ENCODE data around the gene DYNLRB1. TPM values are rescaled to one million over a fixed set of nuclear protein-coding genes. Genes with fewer than 3 reads are reported as not detected.
A peak's percentile ranks its signal among the peaks of the same experiment; 100 is the strongest.

Gene DYNLRB1
- total and polyA plus RNA-seq, 2 of the 13 experiments (the other 11 are each of a cell fraction or from before 2014, with no cell fraction given), result 140 to 244 TPM

GRCh38 chr20:34495307-34495706 is 20.9 kb upstream of the DYNLRB1 start (continued):
- TF ChIP-seq ATF6 (CRISPR knock-in tag; conservative IDR thresholded peaks at IDR 0.05) (no peak), GPN1 (CRISPR knock-in tag; IDR thresholded peaks at IDR 0.05; ENCODE audit: borderline replicate concordance) (no peak), HOXA3 (CRISPR knock-in tag; IDR thresholded peaks at IDR 0.05) (peak; percentile 19; the same call in 1 of the 2 replicates), EED (CRISPR knock-in tag; IDR thresholded peaks at IDR 0.05) (no peak), ZBTB21 (CRISPR knock-in tag; IDR thresholded peaks at IDR 0.05) (peak; percentile 97), SOX13 (IDR thresholded peaks at IDR 0.05) (no peak), SOX13 (CRISPR knock-in tag; conservative IDR thresholded peaks at IDR 0.05 in 1 of 2, IDR thresholded peaks at IDR 0.05 in 1 of 2) (0 out of 4 replicates have a peak, but pooled peaks of 1 of the 2 experiments have one; percentile 8), IKZF1 (IDR thresholded peaks at IDR 0.05) (no peak), MBNL3 (CRISPR knock-in tag; conservative IDR thresholded peaks at IDR 0.05) (no peak), YY1 (IDR thresholded peaks at IDR 0.05; ENCODE audit: insufficient read depth, insufficient replicate concordance, low read depth, low read length) (no peak), CENPT (CRISPR knock-in tag; IDR thresholded peaks at IDR 0.05; ENCODE audit: low read depth) (no peak), ZFP82 (CRISPR knock-in tag; IDR thresholded peaks at IDR 0.05; ENCODE audit: borderline replicate concordance) (no peak), NFE2L2 (IDR thresholded peaks at IDR 0.05; ENCODE audit: low read length) (no peak), SAP130 (CRISPR knock-in tag; IDR thresholded peaks at IDR 0.05; ENCODE audit: low read depth) (peak; percentile 33; the same call in 1 of the 2 replicates), RNF2 (conservative IDR thresholded peaks at IDR 0.05; ENCODE audit: low read depth) (no peak), BCL6 (CRISPR knock-in tag; IDR thresholded peaks at IDR 0.05) (0 out of 2 replicates have a peak, but pooled peaks have one; percentile 18), ZMYM4 (CRISPR knock-in tag; IDR thresholded peaks at IDR 0.05) (peak; percentile 28; the same call in 1 of the 2 replicates), PAX8 (CRISPR knock-in tag; IDR thresholded peaks at IDR 0.05; ENCODE audit: borderline replicate concordance) (no peak), ATF2 (CRISPR knock-in tag; IDR thresholded peaks at IDR 0.05) (peak; percentile 33; the same call in 1 of the 2 replicates), ZNF639 (CRISPR knock-in tag; conservative IDR thresholded peaks at IDR 0.05) (no peak), U2AF1 (optimal IDR thresholded peaks at IDR 0.05; ENCODE audit: low read depth, low read length) (no peak)
- TF ChIP-seq, protein P1, sequence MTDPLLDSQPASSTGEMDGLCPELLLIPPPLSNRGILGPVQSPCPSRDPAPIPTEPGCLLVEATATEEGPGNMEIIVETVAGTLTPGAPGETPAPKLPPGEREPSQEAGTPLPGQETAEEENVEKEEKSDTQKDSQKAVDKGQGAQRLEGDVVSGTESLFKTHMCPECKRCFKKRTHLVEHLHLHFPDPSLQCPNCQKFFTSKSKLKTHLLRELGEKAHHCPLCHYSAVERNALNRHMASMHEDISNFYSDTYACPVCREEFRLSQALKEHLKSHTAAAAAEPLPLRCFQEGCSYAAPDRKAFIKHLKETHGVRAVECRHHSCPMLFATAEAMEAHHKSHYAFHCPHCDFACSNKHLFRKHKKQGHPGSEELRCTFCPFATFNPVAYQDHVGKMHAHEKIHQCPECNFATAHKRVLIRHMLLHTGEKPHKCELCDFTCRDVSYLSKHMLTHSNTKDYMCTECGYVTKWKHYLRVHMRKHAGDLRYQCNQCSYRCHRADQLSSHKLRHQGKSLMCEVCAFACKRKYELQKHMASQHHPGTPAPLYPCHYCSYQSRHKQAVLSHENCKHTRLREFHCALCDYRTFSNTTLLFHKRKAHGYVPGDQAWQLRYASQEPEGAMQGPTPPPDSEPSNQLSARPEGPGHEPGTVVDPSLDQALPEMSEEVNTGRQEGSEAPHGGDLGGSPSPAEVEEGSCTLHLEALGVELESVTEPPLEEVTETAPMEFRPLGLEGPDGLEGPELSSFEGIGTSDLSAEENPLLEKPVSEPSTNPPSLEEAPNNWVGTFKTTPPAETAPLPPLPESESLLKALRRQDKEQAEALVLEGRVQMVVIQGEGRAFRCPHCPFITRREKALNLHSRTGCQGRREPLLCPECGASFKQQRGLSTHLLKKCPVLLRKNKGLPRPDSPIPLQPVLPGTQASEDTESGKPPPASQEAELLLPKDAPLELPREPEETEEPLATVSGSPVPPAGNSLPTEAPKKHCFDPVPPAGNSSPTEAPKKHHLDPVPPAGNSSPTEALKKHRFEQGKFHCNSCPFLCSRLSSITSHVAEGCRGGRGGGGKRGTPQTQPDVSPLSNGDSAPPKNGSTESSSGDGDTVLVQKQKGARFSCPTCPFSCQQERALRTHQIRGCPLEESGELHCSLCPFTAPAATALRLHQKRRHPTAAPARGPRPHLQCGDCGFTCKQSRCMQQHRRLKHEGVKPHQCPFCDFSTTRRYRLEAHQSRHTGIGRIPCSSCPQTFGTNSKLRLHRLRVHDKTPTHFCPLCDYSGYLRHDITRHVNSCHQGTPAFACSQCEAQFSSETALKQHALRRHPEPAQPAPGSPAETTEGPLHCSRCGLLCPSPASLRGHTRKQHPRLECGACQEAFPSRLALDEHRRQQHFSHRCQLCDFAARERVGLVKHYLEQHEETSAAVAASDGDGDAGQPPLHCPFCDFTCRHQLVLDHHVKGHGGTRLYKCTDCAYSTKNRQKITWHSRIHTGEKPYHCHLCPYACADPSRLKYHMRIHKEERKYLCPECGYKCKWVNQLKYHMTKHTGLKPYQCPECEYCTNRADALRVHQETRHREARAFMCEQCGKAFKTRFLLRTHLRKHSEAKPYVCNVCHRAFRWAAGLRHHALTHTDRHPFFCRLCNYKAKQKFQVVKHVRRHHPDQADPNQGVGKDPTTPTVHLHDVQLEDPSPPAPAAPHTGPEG (CRISPR knock-in tag; IDR thresholded peaks at IDR 0.05), result no peak

Measured in HepG2 (cell line).